Measurements from ENCODE around the gene FARP2.
"Not testable (repeated sequence)": the region's sequence is repeated elsewhere in the genome, so short reads cannot be mapped to it uniquely, and the experiment has no call there.

Gene FARP2

DNA sequence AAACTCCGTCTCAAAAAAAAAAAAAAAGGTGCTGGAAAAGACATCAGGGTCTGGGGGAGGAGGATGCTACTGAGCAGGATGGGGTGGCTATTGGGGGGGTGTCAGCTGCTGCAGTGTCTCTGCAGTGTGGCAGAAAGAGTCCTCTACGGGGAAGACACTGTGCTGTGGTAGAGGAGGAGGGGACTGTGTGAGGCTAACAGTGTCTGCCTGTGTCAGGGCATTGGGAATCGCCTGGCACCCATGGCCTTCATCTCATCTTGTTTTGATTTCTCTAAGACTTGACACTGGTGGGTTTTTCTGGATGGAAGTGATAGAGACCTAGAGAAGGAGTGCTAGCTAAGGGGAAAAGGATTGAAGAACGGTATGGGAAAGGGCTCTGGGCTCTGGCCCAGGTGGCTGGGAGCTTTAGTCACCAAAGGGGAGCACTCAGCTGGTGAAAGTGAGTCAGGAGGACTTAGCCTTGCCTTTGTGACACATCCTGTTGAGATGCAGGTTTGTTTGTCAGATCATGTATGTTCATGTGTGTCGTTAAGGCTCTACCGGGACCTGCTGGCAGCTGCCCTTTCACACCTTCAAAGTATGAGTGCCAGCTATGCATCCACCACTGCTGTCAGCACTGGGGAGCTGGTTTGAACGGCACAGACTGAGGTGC is 58.0 kb downstream of the FARP2 start:
- no peak for DNase-seq

DNA sequence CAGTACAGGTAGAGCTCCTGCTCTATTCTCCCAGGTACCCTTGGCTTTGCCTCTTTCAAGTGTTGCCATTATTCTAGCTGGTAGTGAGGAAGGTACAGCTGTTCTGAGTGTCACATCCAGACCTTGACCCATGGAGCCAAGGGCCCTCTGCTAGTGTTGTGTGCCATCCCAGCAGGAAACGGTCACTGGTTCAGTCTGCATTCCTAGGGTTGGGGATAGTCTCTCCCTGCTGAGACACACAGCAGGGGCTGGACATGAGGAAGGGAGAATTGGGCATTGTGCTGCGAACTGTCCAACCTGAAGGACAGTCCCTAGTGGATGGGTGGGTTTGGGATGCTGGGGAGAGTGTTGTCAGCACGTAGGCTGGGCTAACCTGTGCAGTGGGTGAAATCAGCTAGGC is 59.1 kb downstream of the FARP2 start:
- no peak for DNase-seq

DNA sequence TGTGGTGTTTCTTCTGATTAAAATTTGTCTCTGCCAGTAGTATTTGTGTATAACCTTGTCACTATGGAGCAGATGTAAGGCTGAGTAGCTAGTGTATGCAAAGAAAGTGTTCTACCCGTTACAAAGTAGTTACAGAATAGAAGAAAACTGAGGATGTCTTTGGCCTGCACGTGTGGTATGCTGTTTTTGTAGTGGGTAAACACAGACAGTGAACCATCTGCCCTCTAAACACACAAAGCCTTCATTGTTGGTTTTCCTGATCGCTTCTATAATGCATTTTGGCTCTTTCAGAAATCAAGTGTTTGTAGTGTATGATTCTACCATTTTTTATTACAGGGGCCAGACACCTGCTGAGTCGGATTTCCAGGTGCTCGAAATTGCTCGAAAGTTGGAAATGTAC is 61.5 kb downstream of the FARP2 start:
- no peak for DNase-seq

DNA sequence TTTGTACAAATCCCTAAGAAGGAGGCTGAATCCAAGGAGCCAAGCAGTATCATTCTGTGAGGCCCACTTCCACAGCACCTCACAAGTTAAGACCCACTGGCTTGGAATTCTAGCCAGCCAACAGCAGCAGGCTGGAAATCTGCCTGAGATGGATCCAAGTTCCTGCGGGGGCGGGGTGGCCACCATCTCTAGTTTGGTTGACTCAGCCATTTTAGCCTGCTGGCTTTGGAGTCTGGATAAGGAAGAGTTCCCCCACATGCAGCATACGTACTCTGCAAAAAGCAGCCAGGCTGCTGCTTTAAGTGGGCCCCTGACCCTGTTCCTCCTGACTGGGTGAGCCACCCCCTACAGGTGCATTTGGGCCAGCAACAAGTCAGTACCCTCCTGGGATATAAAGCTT is 65.2 kb downstream of the FARP2 start:
- DNase-seq = no peak

DNA sequence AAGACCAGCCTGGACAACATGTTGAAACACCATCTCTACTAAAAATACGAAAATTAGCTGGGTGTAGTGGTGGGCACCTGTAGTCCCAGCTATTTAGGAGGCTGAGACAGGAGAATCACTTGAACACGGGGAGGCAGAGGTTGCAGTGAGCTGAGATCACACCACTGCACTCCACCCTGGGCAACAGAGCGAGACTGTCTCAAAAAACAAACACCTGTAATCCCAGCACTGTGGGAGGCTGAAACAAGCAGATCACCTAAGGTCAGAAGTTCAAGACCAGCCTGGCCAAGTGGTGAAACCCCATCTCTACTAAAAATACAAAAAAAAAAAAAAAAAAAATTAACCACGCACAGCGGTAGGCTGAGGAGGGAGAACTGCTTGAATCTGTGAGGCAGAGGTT is 65.9 kb downstream of the FARP2 start:
- not testable (repeated sequence) for DNase-seq

DNA sequence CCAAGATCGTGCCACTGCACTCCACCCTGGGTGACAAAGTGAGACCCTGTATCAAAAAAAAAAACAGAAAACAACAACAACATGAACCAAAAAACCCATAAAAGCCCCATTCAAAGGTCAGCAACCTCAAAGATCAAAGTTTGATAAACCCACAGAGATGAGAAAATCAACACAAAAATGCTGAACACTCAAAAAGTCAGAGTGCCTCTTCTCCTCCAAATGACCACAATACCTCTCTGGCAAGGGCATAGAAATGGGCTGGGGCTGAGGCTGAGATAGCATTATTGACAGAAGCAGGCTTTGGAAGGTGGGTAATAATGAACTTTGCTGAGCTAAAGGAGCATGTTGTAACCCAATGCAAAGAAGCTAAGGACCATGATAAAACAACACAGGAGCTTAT is 66.3 kb downstream of the FARP2 start:
- no peak for DNase-seq

DNA sequence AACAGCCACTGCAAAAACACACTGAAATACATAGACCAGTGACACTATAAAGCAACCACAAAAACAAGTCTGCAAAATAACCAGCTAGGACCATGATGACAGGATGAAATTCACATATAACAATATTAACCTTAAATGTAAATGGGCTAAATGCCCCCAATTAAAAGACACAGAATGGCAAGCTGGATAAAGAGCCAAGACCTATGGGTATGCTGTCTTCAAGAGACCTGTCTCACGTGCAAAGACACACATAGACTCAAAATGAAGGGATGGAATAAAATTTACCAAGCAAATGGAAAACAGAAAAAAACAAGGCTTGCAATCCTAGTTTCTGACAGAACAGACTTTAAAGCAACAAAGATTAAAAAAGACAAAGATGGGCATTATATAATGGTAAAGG is 67.4 kb downstream of the FARP2 start:
- not testable (repeated sequence) for DNase-seq

DNA sequence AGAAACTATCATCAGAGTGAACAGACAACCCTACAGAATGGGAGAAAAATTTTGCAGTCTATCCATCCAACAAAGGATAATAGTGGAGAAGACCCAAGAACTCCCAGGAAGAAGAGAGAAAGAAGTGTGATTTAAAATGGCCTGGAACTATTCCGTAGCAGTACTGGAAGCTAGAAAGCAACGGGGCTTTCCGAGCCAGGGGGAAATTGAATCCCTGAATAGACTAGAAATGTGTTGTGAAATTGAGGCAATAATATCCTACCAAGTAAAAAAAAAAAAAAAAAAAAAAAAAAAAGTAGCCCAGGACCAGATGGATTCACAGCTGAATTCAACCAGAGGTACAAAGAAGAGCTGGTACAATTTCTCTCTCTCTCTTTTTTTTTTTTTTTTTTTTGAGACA is 69.3 kb downstream of the FARP2 start:
- no peak for DNase-seq

DNA sequence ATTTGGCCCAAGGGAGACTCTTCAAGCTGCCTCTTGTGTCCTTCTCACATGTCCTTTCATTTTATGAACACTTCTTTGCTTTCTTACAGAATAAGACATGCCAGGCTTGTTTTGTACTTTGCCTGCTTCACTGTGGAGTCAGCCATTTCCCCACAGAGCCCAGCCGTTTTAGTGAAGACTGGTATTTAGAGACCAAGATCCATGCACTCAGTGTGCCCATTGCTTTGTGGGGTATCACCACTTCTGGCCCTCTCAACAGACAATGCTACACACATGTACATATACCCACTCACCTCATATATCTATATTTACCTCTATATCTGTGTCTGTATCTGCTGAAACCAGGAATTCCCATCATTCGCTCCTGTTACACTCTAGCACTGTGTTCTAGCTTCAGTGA is 74.1 kb downstream of the FARP2 start:
- no peak for DNase-seq

DNA sequence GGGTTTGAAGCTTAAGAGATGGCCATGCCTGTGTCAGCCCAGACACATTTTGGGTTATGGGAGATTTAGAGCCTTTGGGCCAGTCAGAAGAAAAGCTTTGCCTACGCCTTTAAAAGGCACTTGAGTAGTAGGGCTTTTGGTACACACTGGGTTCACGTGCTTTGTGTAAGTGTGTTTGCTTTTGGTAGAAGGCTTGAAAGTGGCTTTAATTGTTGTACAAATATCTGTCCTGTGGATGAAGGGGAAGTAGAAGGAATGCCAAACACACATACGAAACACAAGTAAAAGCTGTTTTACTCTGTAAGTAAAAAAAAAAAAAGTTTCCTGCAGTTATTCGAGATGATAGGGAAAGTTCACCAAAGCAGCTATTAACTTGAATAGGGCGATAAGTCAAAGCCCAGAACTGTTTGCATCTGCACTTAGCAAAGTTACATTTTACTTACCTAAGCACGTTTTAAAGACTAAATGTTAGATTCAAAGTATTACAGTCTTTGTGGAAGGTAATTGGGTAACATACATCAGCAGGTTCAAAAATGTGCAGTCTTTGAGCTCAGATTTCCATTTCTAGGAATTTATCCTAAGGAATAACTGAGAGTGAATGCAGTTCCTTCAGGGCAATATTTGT is 76.9 kb downstream of the FARP2 start:
- no peak for DNase-seq

DNA sequence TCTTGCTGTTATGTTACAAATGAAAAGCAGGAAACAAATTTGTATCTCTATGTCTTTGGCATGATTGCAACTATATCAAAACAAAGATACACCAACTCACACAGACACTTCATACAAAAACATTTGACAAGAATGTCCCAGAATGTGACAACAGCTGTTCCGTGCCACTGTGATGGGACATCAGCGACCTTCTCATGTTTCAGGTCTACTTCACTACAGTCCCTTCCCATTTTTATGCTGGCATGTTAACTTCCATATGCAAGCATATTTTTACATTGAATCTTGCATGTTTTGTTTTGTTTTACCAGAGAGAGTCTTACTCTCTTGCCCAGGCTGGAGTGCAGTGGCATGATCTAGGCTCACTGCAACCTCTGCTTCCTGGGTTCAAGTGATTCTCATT is 81.1 kb downstream of the FARP2 start:
- DNase-seq = no peak

DNA sequence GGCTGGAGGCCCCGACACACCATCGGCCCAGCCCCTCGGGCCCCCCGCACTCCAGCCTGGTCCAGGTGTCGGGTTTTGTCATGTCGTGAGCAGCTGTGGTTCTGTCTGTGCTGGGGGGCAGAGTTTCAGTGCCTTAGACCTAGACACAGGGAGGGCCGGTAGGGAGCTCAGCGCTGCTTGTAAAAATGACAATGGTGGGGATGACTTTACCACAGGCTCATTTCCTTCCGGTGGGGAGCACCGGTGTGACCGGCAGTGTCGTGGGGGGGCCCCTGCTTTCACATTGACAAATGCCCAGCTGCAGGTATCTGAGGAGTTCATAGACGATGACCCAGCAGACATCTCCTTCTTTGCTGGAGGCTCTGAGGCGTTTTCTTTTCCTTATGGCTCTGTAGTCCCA is 85.4 kb downstream of the FARP2 start:
- DNase-seq = no peak

DNA sequence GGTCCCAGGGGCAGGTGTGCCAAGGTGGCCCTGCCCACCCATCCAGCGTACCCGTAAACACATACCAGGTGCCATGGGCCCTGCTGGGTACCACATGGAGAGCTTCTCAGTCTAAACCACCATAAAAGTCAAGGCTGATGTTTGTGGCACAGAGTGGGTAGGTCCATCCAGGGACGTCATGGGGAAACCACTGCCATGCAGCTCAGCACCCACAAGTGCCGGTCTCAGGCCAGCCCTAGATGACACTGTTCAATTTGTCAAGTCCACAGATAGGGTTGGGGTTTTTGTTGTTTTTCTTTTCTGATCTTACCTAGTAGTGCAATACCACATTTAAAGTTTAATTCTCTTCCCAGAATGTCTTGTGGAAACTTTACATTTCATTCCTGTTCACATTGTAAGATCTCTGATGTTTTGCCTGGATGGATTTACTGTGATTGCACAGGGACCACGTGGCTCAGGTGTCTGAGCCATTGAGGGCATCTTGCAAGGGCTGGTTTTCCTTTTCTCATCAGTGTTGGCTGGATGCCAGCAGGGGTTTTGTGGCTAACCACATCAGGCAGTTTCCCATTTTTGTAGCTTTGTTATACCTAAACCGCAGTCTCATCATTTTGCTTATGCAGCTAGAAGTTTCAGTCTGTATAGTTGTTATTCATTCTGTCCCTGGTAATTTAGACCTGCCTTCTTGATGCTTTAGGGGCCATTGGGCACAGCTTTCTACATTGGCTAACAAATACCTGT is 87.6 kb downstream of the FARP2 start:
- DNase-seq = no peak

DNA sequence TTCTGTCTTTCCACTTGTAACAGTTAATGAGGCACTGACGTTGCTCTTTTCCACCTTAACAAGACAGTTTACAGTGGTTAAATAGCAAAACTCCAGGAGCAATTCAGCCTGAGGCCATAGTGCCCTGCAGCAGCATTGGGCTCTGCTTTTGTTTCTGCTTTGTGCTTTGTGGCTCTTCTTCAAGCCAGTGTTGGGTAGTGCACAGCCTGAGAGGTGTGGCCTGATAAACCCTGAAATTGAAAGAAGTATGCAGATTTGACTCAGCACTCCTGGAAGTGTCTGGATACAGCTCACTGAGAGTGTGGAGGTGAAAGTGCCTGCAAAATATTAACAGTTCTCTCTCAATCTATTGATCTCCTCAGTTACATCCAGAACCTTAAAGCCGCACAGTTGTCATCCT is 89.3 kb downstream of the FARP2 start:
- DNase-seq = no peak

DNA sequence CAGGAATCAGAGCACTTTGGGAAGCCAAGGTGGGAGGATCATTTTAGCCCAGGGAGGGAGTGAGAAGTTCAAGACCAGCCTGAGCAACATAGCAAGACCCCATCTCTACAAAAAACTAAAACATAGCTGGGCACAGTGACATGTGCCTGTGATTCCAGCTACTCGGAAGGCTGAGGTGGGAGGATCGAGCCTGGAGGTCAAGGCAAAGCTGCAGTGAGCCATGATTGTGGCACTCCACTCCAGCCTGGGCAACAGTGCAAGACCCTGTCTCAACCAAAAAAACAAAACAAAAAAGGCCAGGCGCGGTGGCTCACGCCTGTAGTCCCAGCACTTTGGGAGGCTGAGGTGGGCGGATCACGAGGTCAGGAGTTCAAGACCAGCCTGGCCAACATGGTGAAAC is 94.0 kb downstream of the FARP2 start:
- DNase-seq = not testable (repeated sequence)

DNA sequence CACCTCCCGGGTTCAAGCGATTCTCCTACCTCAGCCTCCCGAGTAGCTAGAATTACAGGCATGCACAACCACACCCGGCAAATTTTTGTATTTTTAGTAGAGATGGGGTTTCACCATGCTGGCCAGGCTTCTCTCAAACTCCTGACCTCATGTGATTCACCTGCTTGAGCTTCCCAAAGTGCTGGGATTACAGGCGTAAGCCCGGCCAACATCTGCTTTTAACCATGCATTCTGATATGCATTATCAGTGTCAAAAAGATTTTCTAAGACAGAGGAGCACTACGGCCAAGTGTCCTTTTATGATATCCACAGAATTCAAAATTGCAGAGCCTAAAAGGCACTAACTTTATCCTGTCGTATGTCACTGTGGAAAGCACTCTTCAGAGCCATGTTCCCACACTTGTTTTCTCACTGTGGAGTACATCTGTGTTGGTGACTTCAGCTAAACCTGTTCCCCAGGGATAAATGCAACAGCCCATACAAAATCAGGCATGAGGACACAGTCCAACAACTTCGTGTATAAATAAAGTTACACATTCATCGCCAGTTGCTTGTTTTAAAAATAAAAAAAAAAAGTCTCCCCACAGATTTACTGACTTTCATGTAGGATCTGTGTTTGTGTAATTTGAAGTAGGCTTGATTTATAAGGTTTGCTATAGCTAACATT is 95.9 kb downstream of the FARP2 start:
- DNase-seq = no peak

DNA sequence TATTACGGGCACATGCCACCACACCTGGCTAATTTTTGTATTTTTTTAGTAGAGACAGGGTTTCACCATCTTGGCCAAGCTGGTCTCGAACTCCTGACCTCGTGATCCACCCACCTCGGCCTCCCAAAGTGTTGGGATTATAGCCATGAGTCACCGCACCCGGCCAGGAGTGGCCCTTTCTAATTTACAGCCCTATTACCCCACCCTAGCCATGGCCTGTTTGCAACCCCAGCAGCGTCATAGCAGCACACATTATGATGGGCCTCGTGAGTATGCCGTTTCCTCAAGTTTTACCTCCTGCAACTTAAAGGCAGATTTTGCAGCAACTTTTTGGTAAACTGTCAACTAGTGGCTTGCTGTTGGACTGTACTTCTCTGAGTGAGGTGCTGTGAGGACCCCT is 97.8 kb downstream of the FARP2 start:
- DNase-seq = not testable (repeated sequence)

DNA sequence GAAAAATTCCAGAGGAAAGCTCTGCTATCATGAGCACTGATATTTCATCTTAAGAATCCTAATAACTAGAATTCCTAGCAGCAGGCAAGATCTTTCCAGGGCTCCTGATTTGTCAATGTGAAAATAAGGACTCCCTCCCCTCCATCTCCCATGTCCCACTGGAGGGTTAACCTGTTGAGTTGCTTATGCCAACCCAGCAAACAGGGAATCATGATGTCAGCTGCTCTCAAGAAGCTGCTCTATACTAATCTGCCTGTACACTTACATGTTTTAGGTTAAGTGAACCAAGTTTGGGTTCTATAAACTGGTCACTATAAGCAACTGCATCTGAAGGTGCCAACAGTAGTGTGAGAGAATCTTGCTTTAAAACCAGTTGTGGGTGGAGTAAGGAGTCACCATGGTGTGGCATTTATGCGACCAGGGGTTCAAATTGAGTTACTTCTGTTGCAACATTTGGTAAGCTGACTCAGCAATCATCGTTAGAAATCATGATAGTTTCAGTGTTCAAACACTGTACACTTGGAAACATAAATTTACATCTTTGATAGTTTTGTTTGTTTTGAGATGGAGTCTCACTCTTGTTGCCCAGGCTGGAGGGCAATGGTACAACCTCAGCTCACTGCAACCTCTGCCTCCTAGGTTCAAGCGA is 98.9 kb downstream of the FARP2 start:
- DNase-seq = no peak

DNA sequence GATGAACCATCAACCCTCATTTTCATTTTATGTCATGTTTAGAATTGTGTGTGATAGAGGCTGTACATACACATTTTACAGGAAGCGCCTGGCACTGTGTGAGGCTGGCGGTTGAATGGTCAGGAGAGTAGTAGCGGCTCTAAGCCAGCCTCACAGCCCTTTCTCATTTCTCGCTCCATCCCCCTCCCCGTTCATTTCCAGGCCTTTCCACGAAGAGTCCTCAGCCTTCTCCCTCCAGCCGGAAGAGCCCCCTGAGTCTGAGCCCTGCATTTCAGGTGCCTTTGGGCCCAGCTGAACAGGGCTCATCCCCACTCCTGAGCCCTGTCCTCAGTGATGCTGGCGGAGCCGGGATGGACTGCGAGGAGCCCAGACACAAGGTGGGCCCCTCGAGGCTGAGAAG is 100.5 kb downstream of the FARP2 start:
- no peak for DNase-seq

DNA sequence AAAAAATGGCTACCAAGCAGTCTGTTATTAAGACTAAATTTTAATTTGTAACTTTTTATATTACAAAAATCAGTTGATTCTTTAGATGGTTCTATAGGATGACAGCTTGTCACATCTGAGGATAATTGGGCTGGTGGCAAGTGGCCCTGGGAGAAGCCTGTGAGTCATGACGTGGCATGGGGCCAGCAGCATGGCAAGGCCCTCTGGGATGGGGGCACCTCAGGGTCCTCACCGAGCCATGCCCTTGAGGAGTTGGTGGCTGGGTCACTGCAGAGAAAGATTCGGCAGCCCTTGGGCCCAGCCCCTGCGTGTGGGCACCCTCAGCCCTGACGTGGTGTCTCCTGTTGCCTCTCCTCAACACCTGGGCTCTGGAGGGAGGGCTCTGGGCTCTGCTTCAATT is 102.6 kb downstream of the FARP2 start:
- DNase-seq = no peak

DNA sequence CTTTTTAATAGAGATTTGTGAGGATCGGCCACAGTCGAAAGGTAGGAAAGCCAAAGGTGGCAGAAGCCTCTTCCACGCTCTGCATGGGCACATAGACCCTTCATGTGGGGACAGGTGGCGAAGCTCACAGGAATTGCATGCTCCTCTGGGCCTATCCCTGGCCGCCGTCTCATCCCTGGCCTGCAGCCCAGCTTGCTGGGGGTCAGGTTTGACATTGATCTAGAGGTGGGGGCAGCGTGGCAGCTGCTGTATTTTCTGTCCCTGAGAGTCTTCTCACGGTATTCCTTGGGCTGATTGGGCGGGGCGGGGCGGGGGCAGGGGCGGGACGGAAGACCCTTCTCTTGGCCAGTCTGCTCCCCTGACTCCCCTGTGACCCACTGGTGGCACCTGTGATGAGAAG is 103.4 kb downstream of the FARP2 start:
- no peak for DNase-seq

DNA sequence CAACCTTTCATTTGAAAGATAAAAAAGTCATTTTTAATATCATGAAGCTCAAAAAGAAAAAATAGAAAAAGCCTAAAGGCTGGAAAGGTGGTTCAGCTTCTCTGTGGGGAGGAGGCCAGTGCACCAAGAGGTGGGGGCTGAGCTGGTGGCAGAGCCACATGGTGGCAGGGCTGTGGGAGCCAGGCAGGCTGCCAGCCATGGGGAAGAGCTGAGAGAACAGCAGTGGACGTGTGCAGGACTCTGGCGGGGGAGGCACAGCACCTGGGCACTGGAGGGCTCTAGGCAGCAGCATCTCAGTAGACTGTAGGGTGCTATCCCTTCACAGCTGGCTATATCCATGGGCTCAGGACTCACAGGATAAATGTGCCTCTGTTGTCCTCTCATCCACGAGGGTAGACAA is 104.5 kb downstream of the FARP2 start:
- no peak for DNase-seq

All from left hindlimb (tissue), 1 donor.